ENCODE measurements around the gene PAN2. TPM values are rescaled to one million over a fixed set of nuclear protein-coding genes. Genes with fewer than 3 reads are reported as not detected.
"Not testable (repeated sequence)": the region's sequence is repeated elsewhere in the genome, so short reads cannot be mapped to it uniquely, and the experiment has no call there.

The PAN2 gene
- total RNA-seq, 2 experiments from 2014 or later = 61.8 to 63.7 TPM

DNA sequence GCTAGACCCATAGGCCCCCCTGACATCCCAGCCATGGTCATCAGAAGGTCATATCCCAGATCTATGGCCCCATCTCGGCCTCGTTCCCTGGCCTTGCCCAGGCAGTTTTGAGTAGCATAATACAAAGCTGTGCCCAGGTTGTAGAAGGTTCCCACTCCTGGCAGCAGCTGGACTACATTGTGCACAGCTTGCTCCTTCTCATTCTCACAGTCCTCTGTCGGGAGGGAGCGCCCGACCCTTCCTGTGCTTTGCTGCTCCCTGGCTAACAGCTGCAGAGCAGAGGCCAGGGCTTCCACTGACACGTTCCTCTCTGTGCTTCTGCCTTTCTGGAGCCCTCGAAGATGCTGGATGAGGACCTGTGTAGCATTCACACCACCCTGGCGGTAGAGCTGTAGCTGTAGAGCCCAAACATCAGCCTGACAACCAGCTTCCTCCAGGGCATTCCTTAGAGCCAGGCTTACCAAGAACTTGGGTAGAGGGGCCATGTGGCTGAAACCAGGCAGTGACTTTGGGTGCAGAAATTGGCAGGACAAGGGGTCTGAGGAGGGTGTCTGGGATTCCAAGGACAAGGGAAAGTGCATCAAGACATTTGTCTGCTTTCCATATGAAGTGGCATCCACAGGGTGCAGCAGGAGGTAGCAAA lies 27.8 kb upstream of the PAN2 start:
- H3K4me3 Mint-ChIP-seq = peak overlapping the region; percentile 93
- no peaks in the 10 kb centered on the region for H3K27me3 Mint-ChIP-seq (ENCODE audit: low read depth)
- DNase-seq (no peak), ATAC-seq (no peak)
- ChIA-PET POLR2A (interaction anchor here (1.8 to 5.0 kb wide), 5 partner anchors 15 to 108 kb away, joined by 11 to 60 read pairs (median 30); partner anchors contain the start of genes CNPY2, IL23A and TIMELESS), CTCF (interaction anchor here (0.9 to 5.4 kb wide), 5 partner anchors 15 to 623 kb away, joined by 3 to 62 read pairs (median 5); partner anchors contain the start of gene SMARCC2)
- H3K4me1 Mint-ChIP-seq (ENCODE audit: low read depth) = peaks cover 20% of the 10 kb centered on the region
- no peaks in the 10 kb centered on the region for H3K9me3 Mint-ChIP-seq (ENCODE audit: insufficient read depth)
- peak overlapping the region; percentile 97 for H3K27ac Mint-ChIP-seq
- peaks cover 18% of the 10 kb centered on the region for H3K36me3 Mint-ChIP-seq (ENCODE audit: low read depth)

- ChIA-PET CTCF (interaction anchor here (0.8 to 5.4 kb wide), 22 partner anchors 12 to 870 kb away, joined by 3 to 62 read pairs (median 4); partner anchors contain the start of genes ANKRD52, CNPY2, IL23A and PAN2), POLR2A (interaction anchor here (0.6 to 5.0 kb wide), 27 partner anchors 9 to 430 kb away, joined by 3 to 60 read pairs (median 5); partner anchors contain the start of genes CNPY2, CS, DGKA and ESYT1)
- DNase-seq = peak; percentile 100
- Mint-ChIP-seq H3K9me3 (ENCODE audit: insufficient read depth) (no peaks in the 10 kb centered on the region), H3K27me3 (ENCODE audit: low read depth) (no peaks in the 10 kb centered on the region), H3K4me1 (ENCODE audit: low read depth) (peaks cover 25% of the 10 kb centered on the region), H3K27ac (peak within 1 kb of the TSS; percentile 97), H3K4me3 (peak within 1 kb of the TSS; percentile 93), H3K36me3 (ENCODE audit: low read depth) (peaks cover 28% of the 10 kb centered on the region)
- ATAC-seq = peak; percentile 98
Observed at GRCh38 chr12:56359851-56360767, 26.3 kb upstream of the PAN2 start, which contains the start of gene STAT2. TSS of gene STAT2 (minus strand) at chr12:56360107. CDS start at chr12:56356571, 3,536 bp downstream.

- Mint-ChIP-seq H3K4me3 (peak overlapping the region; percentile 93), H3K9me3 (ENCODE audit: insufficient read depth) (no peaks in the 10 kb centered on the region), H3K27me3 (ENCODE audit: low read depth) (no peaks in the 10 kb centered on the region), H3K4me1 (ENCODE audit: low read depth) (peaks cover 25% of the 10 kb centered on the region), H3K27ac (peak overlapping the region; percentile 97), H3K36me3 (ENCODE audit: low read depth) (peaks cover 39% of the 10 kb centered on the region)
- POLR2A ChIA-PET = interaction anchor here (0.7 to 5.0 kb wide), 17 partner anchors 8 to 329 kb away, joined by 3 to 60 read pairs (median 6); partner anchors contain the start of genes CNPY2, CS, ESYT1 and IL23A
- no peak for ATAC-seq
- DNase-seq = peak; percentile 37
- CTCF ChIA-PET = interaction anchor here (0.8 to 5.4 kb wide), 20 partner anchors 11 to 871 kb away, joined by 3 to 62 read pairs (median 4); partner anchors contain the start of genes ANKRD52, CNPY2, IL23A and PAN2
Observed at GRCh38 chr12:56358836-56359532, 25.2 kb upstream of the PAN2 start.

DNA sequence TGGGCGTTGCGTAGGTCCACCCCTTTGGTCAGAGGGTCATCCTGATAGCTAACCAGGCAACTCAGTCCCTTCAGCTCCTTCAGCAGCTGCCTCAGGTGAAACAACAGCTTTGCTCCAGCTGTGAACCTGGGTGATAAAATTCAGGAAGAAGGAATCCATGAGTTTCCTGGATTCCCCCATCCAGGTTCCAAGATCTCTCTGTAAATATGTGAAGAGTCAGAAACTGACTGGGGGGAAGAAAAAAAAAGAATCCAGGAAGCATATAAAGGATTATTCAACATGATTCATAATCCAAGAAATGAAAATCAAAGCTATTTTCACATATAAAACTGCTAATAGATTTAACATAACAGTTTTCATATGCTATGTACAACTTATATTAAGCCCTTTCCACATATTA lies 17.5 kb upstream of the PAN2 start:
- POLR2A ChIA-PET = interaction anchor here (0.8 to 4.7 kb wide), 4 partner anchors 9 to 131 kb away, joined by 3 to 25 read pairs (median 8); partner anchors contain the start of genes IL23A and STAT2
- no peak for DNase-seq
- H3K36me3 Mint-ChIP-seq (ENCODE audit: low read depth) = peaks cover 62% of the 10 kb centered on the region
- H3K9me3 Mint-ChIP-seq (ENCODE audit: insufficient read depth) = no peaks in the 10 kb centered on the region
- H3K27ac Mint-ChIP-seq = no peak overlapping the region
- ATAC-seq = no peak
- peaks cover 4% of the 10 kb centered on the region for H3K4me1 Mint-ChIP-seq (ENCODE audit: low read depth)
- no peaks in the 10 kb centered on the region for H3K27me3 Mint-ChIP-seq (ENCODE audit: low read depth)
- CTCF ChIA-PET = interaction anchor here (1.0 kb wide), 2 partner anchors 10 to 113 kb away, joined by 4 read pairs; no protein-coding TSS in a partner anchor
- H3K4me3 Mint-ChIP-seq = no peak overlapping the region

GRCh38 chr12:56350662-56351061 lies 16.9 kb upstream of the PAN2 start:
- Mint-ChIP-seq H3K36me3 (ENCODE audit: low read depth) (peaks cover 63% of the 10 kb centered on the region), H3K27ac (peak overlapping the region; percentile 18), H3K9me3 (ENCODE audit: insufficient read depth) (no peaks in the 10 kb centered on the region), H3K4me3 (no peak overlapping the region), H3K4me1 (ENCODE audit: low read depth) (peaks cover under 1% of the 10 kb centered on the region), H3K27me3 (ENCODE audit: low read depth) (no peaks in the 10 kb centered on the region)
- no peak for DNase-seq
- ChIA-PET POLR2A (interaction anchor here (1.0 to 4.7 kb wide), 3 partner anchors 9 to 130 kb away, joined by 3 to 25 read pairs (median 12); partner anchors contain the start of genes IL23A and STAT2), CTCF (interaction anchor here (1.0 kb wide), 2 partner anchors 10 to 114 kb away, joined by 4 read pairs; no protein-coding TSS in a partner anchor)
- ATAC-seq = no peak

DNA sequence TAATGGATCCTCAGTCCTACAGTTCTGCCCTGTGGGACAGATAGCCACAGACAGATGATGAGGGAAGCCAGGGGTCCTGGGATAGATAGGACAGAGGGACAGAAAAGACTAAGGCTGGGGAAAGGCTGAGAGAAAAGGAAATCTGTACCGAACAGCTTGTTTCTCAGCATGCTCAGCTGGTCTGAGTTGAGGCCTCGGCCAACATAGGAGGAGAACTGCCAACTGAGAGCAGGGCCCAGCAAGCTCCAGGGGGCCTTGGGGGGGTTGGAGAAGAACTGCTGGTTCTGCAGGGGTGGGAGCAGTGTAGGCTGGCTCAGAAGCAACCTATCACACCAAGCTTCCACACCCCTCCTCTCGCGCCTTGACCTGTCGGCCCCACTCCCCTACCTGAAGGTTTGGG lies 15.0 kb upstream of the PAN2 start:
- Mint-ChIP-seq H3K4me3 (no peak overlapping the region), H3K9me3 (ENCODE audit: insufficient read depth) (no peaks in the 10 kb centered on the region), H3K36me3 (ENCODE audit: low read depth) (peaks cover 58% of the 10 kb centered on the region), H3K27ac (no peak overlapping the region), H3K4me1 (ENCODE audit: low read depth) (no peaks in the 10 kb centered on the region), H3K27me3 (ENCODE audit: low read depth) (no peaks in the 10 kb centered on the region)
- CTCF ChIA-PET = interaction anchor here (0.9 to 3.9 kb wide), 3 partner anchors 10 to 115 kb away, joined by 3 to 21 read pairs (median 4); partner anchors contain the start of genes IL23A and STAT2
- POLR2A ChIA-PET = interaction anchor here (0.7 to 5.8 kb wide), 3 partner anchors 10 to 15 kb away, joined by 3 to 53 read pairs (median 25); partner anchors contain the start of genes IL23A and STAT2
- ATAC-seq = no peak
- DNase-seq = no peak

- H3K27me3 Mint-ChIP-seq (ENCODE audit: low read depth); H3K4me3 Mint-ChIP-seq; DNase-seq; ATAC-seq; H3K27ac Mint-ChIP-seq; H3K4me1 Mint-ChIP-seq (ENCODE audit: low read depth); H3K9me3 Mint-ChIP-seq (ENCODE audit: insufficient read depth): not testable (repeated sequence)
- CTCF ChIA-PET = interaction anchor here (1.1 to 3.9 kb wide), 3 partner anchors 9 to 117 kb away, joined by 4 to 21 read pairs (median 5); partner anchors contain the start of genes IL23A and STAT2
- H3K36me3 Mint-ChIP-seq (ENCODE audit: low read depth) = peaks cover 70% of the 10 kb centered on the region
- POLR2A ChIA-PET = interaction anchor here (0.7 to 5.8 kb wide), 4 partner anchors 9 to 14 kb away, joined by 3 to 53 read pairs (median 4); partner anchors contain the start of genes IL23A and STAT2
Observed at GRCh38 chr12:56347255-56347654, 13.5 kb upstream of the PAN2 start.

DNA sequence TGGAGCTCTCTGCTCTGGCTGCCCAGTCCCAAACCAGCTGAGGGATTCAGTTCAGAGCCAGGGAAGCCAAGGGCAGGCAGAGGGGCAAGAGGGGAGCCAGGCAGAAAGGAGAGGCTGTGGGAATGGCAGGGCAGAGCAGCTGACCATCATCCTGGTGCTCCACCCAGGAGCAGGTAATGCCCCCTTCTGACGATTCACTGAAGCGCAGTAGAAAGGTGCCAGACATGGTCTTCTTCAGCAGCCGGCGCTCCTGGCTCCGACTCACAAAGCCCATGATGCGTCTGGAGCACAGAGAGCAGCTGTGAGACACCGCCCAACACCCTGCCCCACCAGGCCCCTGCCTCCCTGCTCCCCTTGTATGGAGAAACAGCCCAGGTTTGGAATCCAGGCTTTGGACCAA lies 12.9 kb upstream of the PAN2 start:
- ATAC-seq (peak; percentile 24), DNase-seq (no peak)
- H3K4me3 Mint-ChIP-seq = no peak overlapping the region
- peaks cover 73% of the 10 kb centered on the region for H3K36me3 Mint-ChIP-seq (ENCODE audit: low read depth)
- H3K9me3 Mint-ChIP-seq (ENCODE audit: insufficient read depth) = no peaks in the 10 kb centered on the region
- no peaks in the 10 kb centered on the region for H3K27me3 Mint-ChIP-seq (ENCODE audit: low read depth)
- H3K4me1 Mint-ChIP-seq (ENCODE audit: low read depth) = no peaks in the 10 kb centered on the region
- CTCF ChIA-PET = interaction anchor here (1.1 to 3.9 kb wide), 3 partner anchors 8 to 118 kb away, joined by 4 to 21 read pairs (median 5); partner anchors contain the start of genes IL23A and STAT2
- POLR2A ChIA-PET = interaction anchor here (0.7 to 5.8 kb wide), 5 partner anchors 8 to 78 kb away, joined by 3 to 53 read pairs (median 3); partner anchors contain the start of genes IL23A and STAT2
- H3K27ac Mint-ChIP-seq = peak overlapping the region; percentile 36

DNA sequence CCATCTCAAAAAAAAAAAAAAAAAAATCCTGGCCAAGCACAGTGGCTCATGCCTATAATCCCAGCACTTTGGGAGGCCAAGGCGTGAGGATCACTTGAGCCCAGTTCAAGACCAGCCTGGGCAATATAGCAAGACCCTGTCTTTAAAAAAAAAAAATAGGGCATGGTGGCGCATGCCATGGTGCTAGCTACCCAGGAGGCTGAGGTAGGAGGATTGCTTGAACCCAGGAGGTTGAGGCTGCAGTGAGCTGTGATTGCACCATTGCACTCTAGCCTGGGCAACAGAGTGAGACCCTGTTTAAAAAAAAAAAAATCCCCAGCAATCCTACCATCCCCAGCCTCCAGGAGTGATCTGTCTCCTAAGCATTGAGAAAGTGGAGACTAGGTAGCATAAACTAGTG lies 8.5 kb upstream of the PAN2 start:
- ChIA-PET CTCF (interaction anchor here (0.8 to 2.5 kb wide), 4 partner anchors 9 to 153 kb away, joined by 3 to 9 read pairs (median 4); partner anchors contain the start of genes PAN2 and SMARCC2), POLR2A (interaction anchor here (0.6 to 1.2 kb wide), 4 partner anchors 27 to 384 kb away, joined by 3 to 5 read pairs (median 3); partner anchors contain the start of gene CNPY2)
- ATAC-seq; H3K4me3 Mint-ChIP-seq; H3K27me3 Mint-ChIP-seq (ENCODE audit: low read depth); DNase-seq; H3K9me3 Mint-ChIP-seq (ENCODE audit: insufficient read depth): not testable (repeated sequence)
- Mint-ChIP-seq H3K27ac (peak overlapping the region; percentile 23), H3K4me1 (ENCODE audit: low read depth) (peaks cover 29% of the 10 kb centered on the region), H3K36me3 (ENCODE audit: low read depth) (peaks cover 58% of the 10 kb centered on the region)

- no peaks in the 10 kb centered on the region for H3K9me3 Mint-ChIP-seq (ENCODE audit: insufficient read depth)
- CTCF ChIA-PET = interaction anchor here (0.8 to 2.5 kb wide), 6 partner anchors 8 to 152 kb away, joined by 3 to 9 read pairs (median 4); partner anchors contain the start of genes PAN2 and SMARCC2
Observed at GRCh38 chr12:56341616-56342015, 7.8 kb upstream of the PAN2 start.

More at GRCh38 chr12:56341616-56342015, 7.8 kb upstream of the PAN2 start:
- H3K27ac Mint-ChIP-seq = no peak overlapping the region
- POLR2A ChIA-PET = interaction anchor here (0.6 to 1.8 kb wide), 6 partner anchors 10 to 384 kb away, joined by 3 to 12 read pairs (median 4); partner anchors contain the start of genes CNPY2 and STAT2
- no peaks in the 10 kb centered on the region for H3K27me3 Mint-ChIP-seq (ENCODE audit: low read depth)
- DNase-seq (no peak), ATAC-seq (no peak)
- H3K4me1 Mint-ChIP-seq (ENCODE audit: low read depth) = peaks cover 34% of the 10 kb centered on the region
- H3K4me3 Mint-ChIP-seq = no peak overlapping the region
- H3K36me3 Mint-ChIP-seq (ENCODE audit: low read depth) = peaks cover 54% of the 10 kb centered on the region
